ENCODE measurements around the gene REN.

The REN gene

GRCh38 chr1:204152310-204153044, 13.7 kb downstream of the REN start:
- DNase-seq (ENCODE audit: low read depth) = no peak

- DNase-seq (ENCODE audit: low read depth) = no peak
These were observed 14.4 kb downstream of the REN start, which contains the start of gene ETNK2 for GRCh38 chr1:204151552-204152309. TSS of gene ETNK2 (minus strand) at chr1:204152044. CDS start at chr1:204151852, 192 bp downstream.

GRCh38 chr1:204150702-204151551, 15.2 kb downstream of the REN start:
- DNase-seq (ENCODE audit: low read depth) = no peak

DNA sequence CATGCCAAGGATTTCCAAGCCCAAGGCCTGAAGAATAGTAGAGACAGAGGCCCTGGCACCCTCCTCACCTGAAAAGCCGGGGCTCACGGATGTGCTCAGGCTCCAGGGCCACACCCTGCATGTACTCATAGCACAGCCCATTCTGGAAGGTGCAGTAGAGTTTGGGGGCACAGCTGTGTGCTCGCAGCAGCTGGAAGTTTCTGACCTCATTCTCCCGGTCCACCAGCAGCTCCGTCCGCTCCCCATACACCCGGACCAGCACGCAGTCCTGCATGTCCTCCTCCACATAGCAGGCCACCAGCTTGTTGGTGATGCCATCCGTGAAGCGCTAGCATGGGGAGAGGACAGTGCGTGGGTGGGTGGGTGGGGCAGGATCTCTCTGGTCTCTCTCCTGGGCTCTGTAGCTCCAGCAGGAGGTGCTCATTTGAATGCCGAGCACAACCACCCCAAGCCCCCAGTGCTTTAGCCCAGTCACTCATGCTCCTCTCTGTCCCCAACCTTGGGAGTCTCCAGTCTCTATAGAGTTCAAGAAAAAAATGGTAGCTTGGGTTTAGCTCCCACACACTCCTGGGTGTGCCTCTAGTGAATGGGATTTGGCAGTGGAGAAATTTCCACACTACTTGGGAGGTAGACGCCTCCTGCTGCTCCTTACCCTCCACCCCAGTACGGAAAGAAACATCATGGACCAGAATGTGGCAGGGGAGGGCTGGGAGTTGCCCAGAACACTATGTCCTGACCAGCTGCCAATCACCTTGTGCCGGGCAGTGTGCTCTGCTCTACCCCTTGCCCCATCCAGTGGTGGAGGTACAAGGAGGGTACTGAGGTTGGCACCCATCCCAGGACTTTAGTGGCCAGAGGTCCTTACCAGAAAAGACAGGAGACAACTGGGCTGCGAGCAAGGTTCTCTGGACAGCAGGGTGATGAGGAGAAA, 16.2 kb downstream of the REN start:
- no peak for DNase-seq (ENCODE audit: low read depth)

GRCh38 chr1:204149107-204149506, 17.0 kb downstream of the REN start:
- no peak for DNase-seq (ENCODE audit: low read depth)

GRCh38 chr1:204147406-204148383, 18.4 kb downstream of the REN start:
- no peak for DNase-seq (ENCODE audit: low read depth)

GRCh38 chr1:204146965-204147364, 19.2 kb downstream of the REN start:
- no peak for DNase-seq (ENCODE audit: low read depth)

GRCh38 chr1:204146309-204146708, 19.8 kb downstream of the REN start:
- DNase-seq (ENCODE audit: low read depth) = no peak

DNA sequence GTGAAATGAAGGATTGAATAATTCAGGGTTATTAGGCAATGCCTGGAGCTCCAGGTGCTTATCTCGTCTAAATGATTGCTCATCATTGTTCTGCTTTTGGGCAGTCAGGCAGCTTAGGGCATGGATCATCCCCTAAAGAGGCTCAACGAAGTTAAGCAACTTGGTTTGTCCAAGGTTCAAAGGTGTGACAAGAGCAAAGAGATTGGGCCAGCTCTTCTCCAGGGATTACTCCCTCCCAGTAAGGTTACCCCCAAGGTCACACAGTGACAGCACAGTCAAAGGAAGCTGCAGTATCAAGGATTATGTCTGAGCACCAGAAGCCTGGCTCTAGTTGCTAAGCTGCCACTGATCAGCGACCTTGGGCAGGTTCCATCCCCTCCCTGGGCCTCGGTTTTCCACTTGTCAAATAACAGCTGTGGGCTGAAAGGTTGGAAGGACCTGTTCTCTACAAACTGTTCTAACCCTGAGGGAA, 21.1 kb downstream of the REN start:
- no peak for DNase-seq (ENCODE audit: low read depth)

DNA sequence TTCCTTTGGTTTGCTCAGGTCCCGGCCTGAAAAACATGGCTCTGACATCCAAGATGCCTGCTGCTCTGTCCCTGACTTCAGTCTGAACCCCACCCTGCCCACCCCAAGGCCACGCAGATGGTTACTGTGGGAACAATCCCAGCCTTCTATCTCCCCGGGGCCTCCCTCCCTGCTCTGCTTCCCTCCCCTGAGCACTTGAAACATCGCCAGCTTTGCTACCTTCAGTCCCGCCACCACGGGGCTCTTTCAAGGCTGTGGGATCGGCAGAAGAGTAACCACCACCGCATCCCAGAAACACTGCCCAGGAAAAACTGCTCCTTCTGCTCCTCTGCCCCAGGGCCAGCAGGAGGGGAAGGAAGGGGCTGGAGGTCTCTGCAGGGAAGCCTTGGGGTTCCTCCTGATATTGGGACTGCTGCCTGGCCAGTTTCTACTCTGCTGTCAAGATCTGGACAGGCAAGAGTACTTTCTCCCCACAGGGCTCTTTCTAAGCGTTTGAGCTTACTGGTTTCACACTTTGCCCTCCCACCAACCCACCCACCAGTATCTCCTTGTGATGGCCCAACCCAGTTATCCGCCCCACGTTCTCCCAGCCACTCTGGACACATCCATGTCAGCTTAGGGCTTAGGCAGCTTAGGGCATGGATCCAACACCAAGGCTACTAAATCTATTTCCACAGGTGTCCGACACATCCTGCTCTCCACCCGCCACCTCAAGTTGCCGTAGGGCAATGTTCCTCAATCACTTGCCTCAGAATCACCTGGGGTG, 22.7 kb downstream of the REN start:
- no peak for DNase-seq (ENCODE audit: low read depth)

DNA sequence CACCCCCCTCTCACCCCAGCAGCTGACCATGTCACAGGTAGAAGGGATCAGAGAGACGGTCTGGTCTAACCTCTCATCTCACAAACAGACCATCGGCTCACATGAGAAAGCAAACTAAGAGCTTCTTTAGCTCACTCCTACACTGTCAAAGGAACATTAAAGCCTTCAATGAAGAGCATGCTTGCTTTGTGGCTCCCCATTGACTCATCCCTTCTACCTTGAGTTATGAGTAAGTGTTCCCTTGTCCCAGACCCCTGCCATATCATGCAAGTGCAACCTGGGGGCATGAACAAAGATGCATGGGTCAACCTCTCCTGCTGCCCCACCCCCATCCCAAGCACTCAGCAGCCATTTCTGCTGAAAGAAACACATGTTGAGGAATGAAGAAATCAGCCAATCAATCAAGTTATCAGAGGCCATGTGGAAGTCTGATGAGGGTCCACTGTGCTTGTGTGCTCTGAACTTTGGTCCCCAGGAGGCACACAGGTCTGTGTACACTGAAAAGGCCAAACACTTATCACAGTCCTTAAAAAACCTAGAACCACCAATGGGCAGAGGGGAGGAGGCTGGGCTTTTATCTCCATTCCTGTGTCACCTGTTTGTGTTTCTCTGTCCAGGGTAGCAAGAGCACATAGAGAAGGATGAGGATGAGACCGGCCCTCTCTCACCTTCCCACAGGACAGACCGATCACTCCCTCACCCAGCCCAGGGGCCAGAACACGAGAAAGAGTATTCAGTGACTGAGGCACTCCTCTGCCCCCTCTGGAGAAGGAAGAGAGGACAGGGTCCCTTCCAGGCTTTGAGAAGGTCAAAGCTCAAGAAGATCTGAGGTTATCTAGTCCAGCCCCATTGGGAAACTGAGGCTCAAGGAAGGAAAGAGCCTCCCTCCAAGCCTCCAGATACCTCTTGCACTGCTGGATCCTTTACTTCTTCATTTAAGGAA, 23.8 kb downstream of the REN start:
- no peak for DNase-seq (ENCODE audit: low read depth)

DNA sequence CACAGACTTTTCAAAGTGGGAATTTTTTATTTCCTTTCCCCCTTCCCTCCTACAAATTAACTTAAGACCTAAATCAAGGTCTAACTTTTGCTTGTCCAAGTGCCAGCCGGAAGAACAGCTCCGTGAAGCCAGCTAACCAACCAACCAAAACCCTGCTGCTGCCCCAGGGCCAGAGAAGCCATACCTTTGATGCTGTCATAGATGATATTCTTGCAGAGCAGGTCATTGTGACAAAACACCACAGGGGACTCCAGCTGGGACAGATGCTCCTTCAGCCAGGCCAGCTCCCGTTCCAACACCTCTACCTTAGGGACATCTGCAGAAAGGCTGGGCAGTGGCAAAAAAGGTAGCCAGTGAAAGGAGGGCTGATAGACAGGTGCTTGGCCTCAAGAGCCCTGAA, 25.0 kb downstream of the REN start:
- DNase-seq (ENCODE audit: low read depth) = no peak

GRCh38 chr1:204139952-204140351, 26.2 kb downstream of the REN start:
- no peak for DNase-seq (ENCODE audit: low read depth)

DNA sequence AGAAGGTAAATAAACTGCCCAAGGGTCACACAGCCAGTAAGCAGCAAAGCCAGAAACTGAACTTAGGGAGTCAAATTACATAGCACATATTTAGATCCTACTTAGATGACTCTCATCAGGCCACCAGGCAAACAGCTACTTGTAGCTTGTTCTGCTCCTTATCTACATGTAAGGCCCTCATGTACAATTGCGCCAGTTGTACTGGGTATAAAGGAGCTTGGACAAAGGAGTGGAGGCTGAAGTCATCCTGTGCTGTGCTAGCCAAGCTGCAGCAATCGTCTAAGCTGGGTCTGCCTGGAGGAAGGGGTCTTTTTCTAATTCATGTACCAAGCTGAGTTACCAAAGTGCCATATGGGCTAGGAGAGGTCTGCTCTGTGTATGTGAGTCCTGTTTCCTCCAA, 27.0 kb downstream of the REN start:
- no peak for DNase-seq (ENCODE audit: low read depth)

GRCh38 chr1:204136814-204137213, 29.3 kb downstream of the REN start:
- DNase-seq (ENCODE audit: low read depth) = no peak

- DNase-seq (ENCODE audit: low read depth) = no peak
These were observed 32.0 kb downstream of the REN start for GRCh38 chr1:204134103-204134502.

DNA sequence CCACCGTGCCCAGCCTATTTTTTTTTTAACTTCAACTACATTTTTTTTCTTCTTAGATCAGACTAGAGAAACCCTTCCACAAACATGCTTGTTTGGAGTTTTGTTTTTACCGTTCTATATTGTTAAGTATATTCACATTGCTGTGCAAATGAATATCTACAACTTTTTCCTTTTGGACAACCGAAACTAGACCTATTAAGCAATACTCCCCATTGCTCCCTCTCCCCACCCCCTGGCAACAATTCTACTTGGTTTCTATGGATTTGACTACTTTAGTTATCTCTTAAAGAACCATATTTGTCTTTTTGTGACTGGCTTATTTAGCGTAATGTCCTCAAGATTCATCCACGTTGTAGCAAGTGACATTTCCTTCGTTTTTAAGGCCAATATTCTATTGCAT, 33.4 kb downstream of the REN start:
- no peak for DNase-seq (ENCODE audit: low read depth)

GRCh38 chr1:204131978-204132377, 34.2 kb downstream of the REN start:
- no peak for DNase-seq (ENCODE audit: low read depth)
